HEK293T (cell line): ENCODE measurements around the gene TMEM129.

ENCODE experiments used
- CTCF ChIA-PET: fragments of 350-600 bp; formaldehyde crosslinking; extraction: SDS; loops from one replicate; lab custom pipeline; 2021; ENCODE audit warnings: antibody characterized with exemption, inconsistent platforms; lab: Yijun Ruan, JAX
- POLR2A ChIA-PET: fragments of 350-600 bp; formaldehyde crosslinking; extraction: SDS; loops from one replicate; lab custom pipeline; 2020; ENCODE audit warnings: antibody characterized with exemption, inconsistent platforms; lab: Yijun Ruan, JAX
- DNase-seq: peaks from one replicate; pipeline ENCODE4 v3.0.0; 2012; ENCODE audit warnings: mixed read lengths; ENCODE audit errors: extremely low spot score
- ARNT ChIP-seq: fragments of 450-650 bp; IDR thresholded peaks from 2 replicates; pipeline ENCODE4 v1.6.1; 2017; ENCODE audit warnings: mild to moderate bottlenecking
- BHLHE40 ChIP-seq: fragments of 450-650 bp; IDR thresholded peaks from 2 replicates; pipeline ENCODE4 v1.6.1; 2016; ENCODE audit warnings: mild to moderate bottlenecking, moderate library complexity, borderline replicate concordance
- CTBP1 ChIP-seq: fragments of 450-650 bp; IDR thresholded peaks from 2 replicates; pipeline ENCODE4 v1.6.1; 2016; ENCODE audit warnings: borderline replicate concordance
- ELF4 ChIP-seq: fragments of 450-650 bp; IDR thresholded peaks from 2 replicates; pipeline ENCODE4 v1.6.1; 2017; ENCODE audit warnings: antibody characterized with exemption
- FOXA1 ChIP-seq: fragments of 450-650 bp; IDR thresholded peaks from 2 replicates; pipeline ENCODE4 v1.6.1; 2016; ENCODE audit warnings: mild to moderate bottlenecking
- FOXK2 ChIP-seq: fragments of 450-650 bp; IDR thresholded peaks from 2 replicates; pipeline ENCODE4 v1.6.1; 2016; ENCODE audit warnings: mild to moderate bottlenecking
- FOXM1 ChIP-seq: fragments of 450-650 bp; IDR thresholded peaks from 2 replicates; pipeline ENCODE4 v1.6.1; 2017; ENCODE audit warnings: mild to moderate bottlenecking, borderline replicate concordance
- HDGF ChIP-seq: fragments of 450-650 bp; IDR thresholded peaks from 2 replicates; pipeline ENCODE4 v1.6.1; 2017; ENCODE audit warnings: antibody characterized with exemption, borderline replicate concordance
- L3MBTL2 ChIP-seq: fragments of 450-650 bp; conservative IDR thresholded peaks from 2 replicates; pipeline ENCODE4 v1.6.1; 2016; ENCODE audit warnings: mild to moderate bottlenecking
- LEF1 ChIP-seq: fragments of 450-650 bp; IDR thresholded peaks from 2 replicates; pipeline ENCODE4 v1.6.1; 2017; ENCODE audit warnings: mild to moderate bottlenecking, borderline replicate concordance
- NFRKB ChIP-seq: fragments of 450-650 bp; IDR thresholded peaks from 2 replicates; pipeline ENCODE4 v1.6.1; 2016; ENCODE audit warnings: mild to moderate bottlenecking, moderate library complexity
- SP1 ChIP-seq: fragments of 450-650 bp; IDR thresholded peaks from 2 replicates; pipeline ENCODE4 v1.6.1; 2017
- SUZ12 ChIP-seq: fragments of 450-650 bp; IDR thresholded peaks from 2 replicates; pipeline ENCODE4 v1.6.1; 2016; ENCODE audit warnings: mild to moderate bottlenecking
- TARDBP ChIP-seq: fragments of 450-650 bp; IDR thresholded peaks from 2 replicates; pipeline ENCODE4 v1.6.1; 2016
- ZNF384 ChIP-seq: fragments of 450-650 bp; IDR thresholded peaks from 2 replicates; pipeline ENCODE4 v1.6.1; 2016
- TF ChIP-seq, protein P1 (sequence below): fragments of 450-650 bp; IDR thresholded peaks from 2 replicates; pipeline ENCODE4 v1.6.1; 2016

Gene TMEM129

DNA sequence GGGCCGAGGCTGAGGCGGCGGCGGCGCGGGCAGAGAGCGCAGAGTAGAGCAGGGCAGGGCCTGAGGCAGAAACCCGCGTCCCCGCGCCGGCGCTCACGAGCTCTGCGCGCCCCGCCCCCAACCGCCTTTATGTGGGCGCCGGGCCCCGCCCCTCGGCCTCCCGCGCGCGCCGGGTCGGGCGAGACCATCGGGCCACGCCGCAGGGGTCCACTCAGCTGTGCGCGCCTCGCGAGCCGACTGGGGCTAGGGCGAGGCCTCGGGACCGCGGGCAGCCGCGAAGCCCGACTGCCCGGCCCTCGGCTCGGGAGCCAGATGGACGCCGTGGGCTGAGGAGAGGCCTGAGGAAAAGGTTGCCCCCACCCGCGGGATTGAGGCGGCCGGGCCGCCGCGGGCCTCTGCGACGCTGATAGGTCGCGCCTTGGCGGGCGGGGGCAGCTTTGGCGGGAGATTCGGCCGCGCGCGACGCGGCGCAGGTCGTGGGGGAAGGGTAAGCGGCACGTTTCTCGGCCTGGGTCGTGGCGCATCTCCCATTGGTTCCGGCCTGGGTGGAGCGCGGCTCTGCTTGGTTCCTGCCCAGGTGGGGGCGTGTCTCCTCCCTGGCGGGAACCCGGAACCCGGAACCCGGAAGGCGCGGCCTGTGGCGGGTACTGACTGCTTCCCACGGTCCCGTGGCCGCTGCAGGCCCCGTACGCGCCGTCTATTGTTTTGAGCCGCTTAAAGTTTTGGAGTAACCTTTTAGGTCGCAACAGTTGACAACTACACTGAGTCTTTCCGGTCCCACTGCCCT, 8.7 kb downstream of the TMEM129 start, which contains the start of gene SLBP:
Gene SLBP (minus strand): TSS at position 104 of the 787 bp plus-strand sequence. CDS start 131 bp downstream, outside the sequence.
- CTCF ChIA-PET = interaction anchor here (0.6 to 2.0 kb wide), 3 partner anchors 17 to 23 kb away, joined by 5 to 10 read pairs (median 8); no protein-coding TSS in a partner anchor
- TF ChIP-seq LEF1 (peak; percentile 93; the same call in 1 of the 2 replicates), NFRKB (no peak), ELF4 (peak; percentile 96), HDGF (0 out of 2 replicates have a peak, but pooled peaks have one; percentile 29), CTBP1 (peak; percentile 77; the same call in 1 of the 2 replicates), TARDBP (peak; percentile 85), L3MBTL2 (peak; percentile 98), ZNF384 (no peak)
- TF ChIP-seq, protein P1, sequence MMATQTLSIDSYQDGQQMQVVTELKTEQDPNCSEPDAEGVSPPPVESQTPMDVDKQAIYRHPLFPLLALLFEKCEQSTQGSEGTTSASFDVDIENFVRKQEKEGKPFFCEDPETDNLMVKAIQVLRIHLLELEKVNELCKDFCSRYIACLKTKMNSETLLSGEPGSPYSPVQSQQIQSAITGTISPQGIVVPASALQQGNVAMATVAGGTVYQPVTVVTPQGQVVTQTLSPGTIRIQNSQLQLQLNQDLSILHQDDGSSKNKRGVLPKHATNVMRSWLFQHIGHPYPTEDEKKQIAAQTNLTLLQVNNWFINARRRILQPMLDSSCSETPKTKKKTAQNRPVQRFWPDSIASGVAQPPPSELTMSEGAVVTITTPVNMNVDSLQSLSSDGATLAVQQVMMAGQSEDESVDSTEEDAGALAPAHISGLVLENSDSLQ = no peak

DNA sequence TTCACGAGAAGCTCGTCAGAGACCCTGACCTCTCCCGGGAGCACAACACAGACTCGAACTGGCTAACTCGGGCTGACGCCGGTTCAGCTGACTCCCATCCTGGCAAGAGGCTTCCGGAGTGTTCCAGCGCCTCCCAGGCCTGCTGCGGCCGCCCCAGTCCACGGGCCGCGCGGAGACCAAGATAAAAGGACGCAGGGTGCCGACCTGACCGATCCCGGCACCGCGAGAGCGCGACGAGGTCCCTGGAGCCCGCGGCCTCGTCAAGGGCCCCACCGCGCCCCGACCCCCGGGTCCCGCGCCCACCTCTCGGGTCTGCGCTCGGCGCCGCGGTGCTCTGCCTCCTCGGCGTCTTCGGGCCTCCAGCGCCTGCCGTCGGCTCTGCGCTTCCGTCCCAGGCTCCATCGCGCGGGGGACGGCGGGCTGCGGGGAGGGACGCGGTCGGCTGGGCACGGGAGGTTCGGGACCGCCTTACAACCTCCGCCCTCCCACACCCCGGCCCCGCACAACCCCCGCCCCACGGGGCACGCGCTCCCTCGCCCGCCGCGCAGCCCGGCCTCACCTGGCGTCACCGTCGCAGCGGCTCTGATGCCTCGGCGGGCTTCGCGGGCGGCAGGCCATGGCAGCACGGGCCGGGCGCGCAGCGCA, 9.4 kb downstream of the TMEM129 start:
- ChIA-PET CTCF (interaction anchor here (1.6 to 2.0 kb wide), 2 partner anchors 18 kb away, joined by 5 to 10 read pairs; no protein-coding TSS in a partner anchor), POLR2A (interaction anchor here (1.0 to 5.5 kb wide), 9 partner anchors 9 to 209 kb away, joined by 3 to 80 read pairs (median 9); partner anchors contain the start of genes FGFR3, TACC3 and TMEM129)
- TF ChIP-seq, protein P1 = no peak
- TF ChIP-seq L3MBTL2 (peak; percentile 17; the same call in 1 of the 2 replicates), SP1 (no peak), NFRKB (no peak), LEF1 (no peak), HDGF (no peak)
- DNase-seq = peak; percentile 31

More for the DNA sequence above, 8.7 kb downstream of the TMEM129 start, which contains the start of gene SLBP:
- peak; percentile 94 for DNase-seq
- POLR2A ChIA-PET = interaction anchor here (0.5 to 5.5 kb wide), 16 partner anchors 8 to 208 kb away, joined by 3 to 80 read pairs (median 3); partner anchors contain the start of genes FGFR3, TACC3 and TMEM129

DNA sequence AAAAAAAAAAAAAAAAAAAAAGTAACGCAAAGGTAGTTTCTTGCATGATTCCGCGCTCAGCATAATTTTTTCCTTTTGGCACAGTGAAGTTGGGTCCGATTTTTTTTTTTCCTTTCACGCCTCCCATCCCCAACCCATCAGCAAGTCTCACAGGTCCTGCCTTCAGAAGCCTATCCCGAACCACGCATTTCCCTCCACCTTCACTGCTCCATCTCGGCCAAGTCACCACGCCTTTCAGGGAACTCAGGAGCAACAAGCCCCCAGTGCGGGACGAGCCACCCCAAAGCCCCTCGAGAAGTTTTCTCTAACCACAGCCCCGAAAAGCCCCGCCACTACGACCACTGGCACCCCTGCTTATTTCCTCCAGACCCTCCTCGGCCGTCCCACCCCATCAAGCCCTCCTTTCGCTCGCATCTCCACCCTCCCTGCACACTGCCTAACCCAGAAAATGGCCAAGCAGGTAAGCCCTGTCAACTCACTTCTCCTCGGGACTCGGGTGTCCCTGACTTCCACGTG, 10.0 kb downstream of the TMEM129 start:
- no peak for DNase-seq
- CTCF ChIA-PET = interaction anchor here (1.6 to 2.0 kb wide), 2 partner anchors 18 to 19 kb away, joined by 5 to 10 read pairs; no protein-coding TSS in a partner anchor
- TF ChIP-seq, protein P1 = no peak
- TF ChIP-seq FOXK2 (no peak), L3MBTL2 (peak; percentile 47)
- POLR2A ChIA-PET = interaction anchor here (1.6 to 5.5 kb wide), 4 partner anchors 10 to 18 kb away, joined by 11 to 80 read pairs (median 14); partner anchors contain the start of genes TACC3 and TMEM129

DNA sequence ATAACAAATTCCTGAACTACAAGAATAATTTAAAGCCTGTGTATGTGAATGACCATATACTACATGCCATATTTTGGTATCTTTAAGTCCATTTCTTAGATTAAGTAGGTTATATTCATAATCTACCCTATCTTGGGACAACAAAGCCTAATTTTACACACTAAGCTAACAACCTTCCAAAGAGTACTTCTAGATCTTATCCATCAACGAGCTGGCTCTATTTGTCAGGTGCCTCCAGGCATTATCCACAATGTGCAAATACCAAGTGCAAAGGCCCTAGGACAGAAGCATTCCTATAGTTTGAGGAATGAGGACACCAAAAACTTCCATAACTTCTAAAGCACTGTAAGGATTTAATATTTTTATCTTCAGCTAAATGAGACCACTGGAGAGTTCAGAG, 12.5 kb downstream of the TMEM129 start:
- no peak for TF ChIP-seq SUZ12
- no peak for TF ChIP-seq FOXA1
- no peak for TF ChIP-seq ZNF384
- no peak for TF ChIP-seq ARNT
- TF ChIP-seq L3MBTL2 = no peak
- no peak for TF ChIP-seq FOXM1
- TF ChIP-seq TARDBP = no peak
- no peak for TF ChIP-seq HDGF
- TF ChIP-seq NFRKB = no peak
- TF ChIP-seq ELF4 = no peak
- TF ChIP-seq, protein P1 = no peak
- no peak for TF ChIP-seq SP1
- TF ChIP-seq CTBP1 = no peak
- TF ChIP-seq BHLHE40 = no peak
- no peak for TF ChIP-seq LEF1
- TF ChIP-seq FOXK2 = no peak
- CTCF ChIA-PET = interaction anchor here (0.6 to 2.9 kb wide), 5 partner anchors 8 to 22 kb away, joined by 3 to 29 read pairs (median 3); no protein-coding TSS in a partner anchor
- no peak for DNase-seq
- POLR2A ChIA-PET = interaction anchor here (0.7 to 5.5 kb wide), 4 partner anchors 10 to 20 kb away, joined by 3 to 80 read pairs (median 4); partner anchors contain the start of genes TACC3 and TMEM129

DNA sequence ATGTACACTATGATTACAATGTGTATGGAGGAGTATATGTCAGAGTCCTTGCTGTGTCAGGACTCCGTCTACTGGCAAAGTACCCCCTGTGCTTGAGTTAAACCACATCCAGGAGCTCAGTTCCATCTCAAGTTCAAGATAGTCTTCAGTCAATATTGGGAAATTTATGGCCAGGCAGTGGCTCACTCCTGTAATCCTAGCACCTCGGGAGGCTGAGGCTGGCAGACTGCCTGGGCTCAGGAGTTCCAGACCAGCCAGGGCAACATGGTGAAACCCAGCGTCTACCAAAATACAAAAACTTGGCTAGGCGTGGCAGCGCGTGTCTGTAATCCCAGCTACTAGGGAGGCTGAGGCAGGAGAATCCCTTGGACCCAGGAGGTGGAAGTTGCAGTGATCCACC, 14.8 kb downstream of the TMEM129 start:
- ChIA-PET CTCF (no interaction called here), POLR2A (interaction anchor here (1.3 kb wide), 2 partner anchors 13 to 14 kb away, joined by 3 to 4 read pairs; partner anchors contain the start of gene TMEM129)
- no peak for DNase-seq
- TF ChIP-seq HDGF (no peak), LEF1 (no peak), NFRKB (no peak), BHLHE40 (no peak), FOXK2 (no peak), TARDBP (no peak), ZNF384 (no peak), ELF4 (no peak), SP1 (no peak), L3MBTL2 (no peak)
